CMK (cell line): ENCODE measurements around the gene GRIN3A.
"Not testable (repeated sequence)": the region's sequence is repeated elsewhere in the genome, so short reads cannot be mapped to it uniquely, and the experiment has no call there.

Experiments
- DNase-seq: peaks from one replicate; pipeline ENCODE4 v3.0.0-alpha.2; 2010; ENCODE audit warnings: low read depth

GRIN3A gene

DNA sequence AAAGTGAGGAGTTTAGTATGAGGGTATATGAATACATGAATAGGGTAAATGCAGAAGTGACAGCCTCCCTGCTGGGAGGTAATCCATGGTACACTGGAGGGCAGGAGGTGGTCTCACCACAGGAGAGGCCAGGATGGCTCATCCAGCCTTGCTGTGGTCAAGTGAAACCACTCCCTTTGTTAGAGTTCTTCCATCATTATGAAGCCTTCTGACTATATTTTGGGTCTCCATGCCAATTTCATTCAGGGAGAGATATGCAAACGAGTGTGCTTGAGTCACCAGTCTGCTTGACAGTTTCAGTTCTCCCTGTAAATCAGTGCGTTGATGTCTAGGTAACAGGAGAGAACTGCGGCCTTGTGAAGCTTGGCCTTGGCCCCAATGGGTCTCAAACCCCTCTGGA is 160.1 kb downstream of the GRIN3A start:
- no peak for DNase-seq

DNA sequence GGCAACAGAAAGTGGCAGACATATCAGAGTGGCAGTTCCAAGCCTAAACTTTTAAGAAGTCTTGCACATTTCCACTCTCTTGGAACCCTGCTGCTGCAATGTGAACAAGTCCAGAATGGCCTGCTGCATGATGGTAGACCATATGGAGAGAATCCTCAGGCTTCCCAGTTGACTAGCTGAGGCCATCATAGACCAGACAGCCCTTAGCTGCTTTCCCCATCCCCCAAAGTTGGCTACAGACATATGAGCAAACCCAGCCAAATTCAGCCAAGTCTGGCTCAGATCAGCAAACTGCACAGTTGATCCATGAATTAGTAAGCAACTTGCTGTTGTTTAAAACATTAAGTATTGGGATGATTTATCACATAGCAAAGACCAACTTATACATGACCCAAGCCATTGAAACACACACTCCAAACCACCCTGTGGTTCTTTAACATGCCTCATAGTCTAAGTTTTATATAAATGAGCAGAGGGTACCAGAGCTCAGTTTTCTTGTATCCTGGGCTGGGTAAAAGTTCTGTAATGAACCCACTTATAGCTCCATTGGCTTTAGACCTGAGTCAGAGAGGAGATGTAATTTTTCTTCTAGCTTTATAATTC is 163.6 kb downstream of the GRIN3A start:
- DNase-seq, result no peak

DNA sequence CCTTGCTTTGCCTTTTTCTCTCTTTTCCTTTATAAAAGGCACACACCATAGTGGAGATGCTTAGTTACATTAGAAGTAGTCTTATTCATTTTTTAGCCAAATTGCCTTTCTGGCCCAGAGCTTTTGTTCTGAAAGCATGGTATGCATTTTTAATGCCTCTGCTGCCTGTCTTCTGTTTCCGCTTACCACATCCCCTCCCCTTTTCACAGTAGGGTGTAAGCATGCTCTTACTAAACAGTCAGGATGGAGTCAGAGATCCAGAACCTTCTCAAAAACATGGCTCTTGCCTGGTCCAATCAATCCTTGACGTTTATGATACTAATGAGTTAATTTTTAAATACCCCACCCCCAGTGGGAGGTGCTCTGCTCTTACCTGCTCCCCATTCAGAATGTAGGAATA is 166.1 kb downstream of the GRIN3A start:
- no peak for DNase-seq

DNA sequence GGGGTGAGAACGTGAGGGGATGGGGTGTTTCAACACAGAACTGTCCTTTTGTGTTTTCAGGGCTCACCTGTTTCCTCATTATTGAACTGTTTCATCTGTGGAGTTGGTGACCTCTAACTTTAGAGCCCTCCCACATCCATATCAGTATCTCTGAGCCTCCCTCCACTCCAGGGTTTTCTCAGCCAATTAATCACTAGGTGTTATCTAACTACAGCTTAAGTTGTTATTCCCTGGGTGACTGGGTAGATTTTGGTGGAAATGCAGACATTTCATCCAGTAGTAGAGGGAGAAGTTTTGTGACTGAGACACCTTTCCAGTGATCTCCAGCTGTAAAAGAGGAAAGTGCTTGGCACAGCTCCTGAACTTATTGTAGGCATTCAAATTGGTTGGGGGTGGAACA is 167.3 kb downstream of the GRIN3A start:
- no peak for DNase-seq

DNA sequence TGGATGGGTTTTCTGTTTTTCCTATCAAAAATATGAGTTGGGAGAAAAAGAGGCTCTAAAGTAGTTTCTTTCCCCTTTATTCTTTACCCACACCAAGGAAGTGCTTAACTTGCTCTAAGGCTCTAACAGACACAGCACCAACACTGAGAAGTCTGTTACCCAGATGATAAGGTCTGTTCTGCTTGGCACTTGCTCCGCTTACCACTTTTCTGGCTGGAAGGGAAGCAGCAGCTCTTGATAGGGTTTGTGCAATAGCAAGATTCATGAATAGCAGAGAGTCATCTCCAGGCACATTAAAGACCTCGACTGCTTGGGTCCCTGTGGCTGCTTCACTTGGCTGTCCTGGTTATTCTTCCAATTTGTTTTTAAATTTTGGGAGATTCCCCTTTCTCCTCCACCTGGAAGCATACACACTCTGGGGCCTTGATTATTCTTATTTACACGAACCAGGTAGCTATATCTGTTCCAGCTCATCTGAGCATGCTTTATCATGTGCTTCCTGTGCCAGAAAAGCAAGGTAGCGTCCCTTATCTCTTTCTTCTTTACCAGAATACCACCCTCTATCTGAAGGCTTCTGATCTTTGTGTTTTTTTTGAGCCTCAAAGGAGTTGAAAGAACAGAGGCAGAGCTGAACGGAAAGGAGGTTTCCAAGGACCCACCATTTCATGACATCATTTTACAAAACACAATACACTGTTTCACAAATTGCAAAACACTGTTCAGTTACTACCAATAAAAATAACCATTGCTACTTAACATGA is 168.5 kb downstream of the GRIN3A start:
- DNase-seq, result peak; percentile 70

DNA sequence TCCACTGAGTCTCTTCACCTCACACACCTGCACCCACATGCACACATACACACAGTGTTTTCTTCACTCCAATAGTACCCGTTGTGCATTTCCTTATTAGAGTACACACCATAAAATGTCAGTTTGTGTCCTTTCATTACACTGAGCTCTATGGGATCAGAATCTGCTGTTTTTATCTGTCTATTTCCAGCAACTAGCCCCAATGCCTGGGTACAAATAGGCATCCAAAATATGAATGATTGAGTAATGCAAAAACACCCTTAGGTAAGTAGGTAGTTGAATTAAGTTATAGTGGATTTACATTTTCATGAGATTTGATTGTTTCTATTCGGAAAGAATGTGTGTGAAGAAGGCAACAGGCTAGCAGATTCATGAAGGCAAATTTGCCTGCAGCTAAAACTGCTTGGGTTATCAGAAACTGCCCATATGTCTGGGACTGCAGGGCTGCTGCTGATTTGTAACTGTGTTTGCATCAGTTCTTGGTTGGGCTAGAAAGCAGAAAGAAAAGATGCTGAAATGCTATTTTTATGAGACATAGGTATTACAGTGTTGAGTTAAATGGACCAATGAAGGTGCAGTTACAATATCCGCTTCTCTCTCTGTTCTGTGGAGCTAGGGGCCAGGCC is 170.6 kb downstream of the GRIN3A start:
- no peak for DNase-seq

DNA sequence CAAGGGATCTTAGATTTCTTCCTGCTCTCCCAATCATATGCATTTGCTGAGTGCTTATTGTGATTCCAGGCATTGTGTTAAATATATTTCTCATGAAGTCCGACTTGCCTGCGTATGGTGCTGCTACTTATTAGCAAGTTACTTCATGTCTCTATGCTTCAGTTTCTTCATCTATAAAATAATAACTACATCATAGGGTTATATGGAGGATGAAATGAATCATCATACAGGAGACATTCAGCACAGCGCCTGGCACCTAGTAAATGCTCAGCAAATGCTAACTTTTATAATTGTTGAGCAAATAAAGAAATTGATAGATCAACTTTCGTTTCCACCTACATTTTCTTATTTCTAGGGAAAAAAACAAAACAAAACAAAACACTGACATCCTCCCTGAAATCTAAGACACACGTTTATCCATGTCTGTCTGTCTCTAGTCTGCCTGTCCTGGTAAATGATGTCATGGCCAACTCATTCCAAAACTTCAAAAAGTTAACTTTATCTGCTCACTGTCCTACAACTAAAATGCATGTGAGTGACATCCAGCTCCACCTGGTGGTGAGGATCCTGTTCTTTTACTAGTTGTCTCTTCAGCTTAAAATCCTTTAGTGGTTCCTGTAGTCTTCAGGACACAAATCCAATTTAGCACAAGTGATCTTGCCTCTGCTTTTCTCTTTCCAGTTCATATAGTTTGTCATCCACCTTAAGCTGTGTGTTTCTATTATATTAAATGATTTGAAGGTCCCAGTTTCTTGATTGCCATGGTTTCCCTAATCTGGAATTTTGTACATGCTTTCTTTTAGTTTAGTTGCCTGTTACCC is 171.3 kb downstream of the GRIN3A start:
- peak; percentile 21 for DNase-seq

DNA sequence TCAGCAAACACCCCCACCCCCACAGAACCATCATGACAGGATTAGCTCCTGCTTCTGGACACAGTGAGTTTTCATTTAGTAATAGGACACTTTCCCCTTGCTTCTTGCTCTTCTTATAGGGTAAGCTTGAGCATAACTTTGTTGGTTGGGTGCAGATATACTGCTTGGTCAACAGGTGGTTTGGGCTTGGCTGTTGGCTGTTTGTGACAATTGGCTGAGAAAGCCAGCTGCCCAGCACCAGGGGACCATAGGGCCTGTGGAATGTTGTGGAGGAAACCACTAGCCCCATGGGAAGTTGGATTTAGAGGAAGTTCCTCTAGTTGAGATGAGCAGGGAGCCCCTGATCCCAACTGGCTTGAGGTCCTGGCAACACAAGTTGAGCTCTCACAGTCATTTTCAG is 174.2 kb downstream of the GRIN3A start:
- DNase-seq, result no peak

DNA sequence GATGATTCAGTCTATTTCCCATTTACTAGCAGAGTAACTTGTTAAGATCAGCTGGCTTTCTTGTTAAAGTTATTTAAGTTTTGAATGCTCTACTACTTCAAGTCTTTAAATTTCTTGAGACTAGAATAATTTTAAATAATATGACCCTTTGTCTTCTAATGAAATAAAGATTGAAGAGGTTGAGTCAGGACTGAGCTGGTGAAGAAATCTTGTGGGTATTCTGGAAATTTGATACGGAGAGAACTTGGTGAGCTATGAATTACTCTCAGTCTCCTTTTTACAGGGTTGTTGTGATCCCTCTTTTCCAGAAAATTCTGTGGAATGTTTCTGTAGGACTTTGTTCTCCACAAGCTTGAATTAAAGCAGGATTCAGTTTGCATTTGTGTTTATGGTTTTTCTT is 175.5 kb downstream of the GRIN3A start:
- no peak for DNase-seq

DNA sequence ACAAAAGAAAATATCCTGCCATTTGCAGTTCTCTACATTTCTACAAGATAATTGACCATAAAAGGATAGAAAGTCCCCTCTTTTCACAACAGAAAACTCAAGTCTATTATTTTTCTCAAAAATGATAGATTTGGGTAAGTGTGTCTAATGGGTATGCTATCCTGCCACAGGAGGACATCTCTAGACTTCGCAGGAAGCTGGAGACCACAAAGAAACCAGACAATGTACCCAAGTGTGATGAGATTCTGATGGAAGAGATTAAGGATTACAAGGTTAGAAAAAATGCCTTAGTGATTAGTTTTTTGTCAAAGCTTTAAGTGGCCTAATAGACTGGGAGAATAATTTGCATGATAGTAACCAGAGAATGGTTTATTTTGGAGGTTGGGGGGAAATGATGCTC is 176.7 kb downstream of the GRIN3A start:
- no peak for DNase-seq

DNA sequence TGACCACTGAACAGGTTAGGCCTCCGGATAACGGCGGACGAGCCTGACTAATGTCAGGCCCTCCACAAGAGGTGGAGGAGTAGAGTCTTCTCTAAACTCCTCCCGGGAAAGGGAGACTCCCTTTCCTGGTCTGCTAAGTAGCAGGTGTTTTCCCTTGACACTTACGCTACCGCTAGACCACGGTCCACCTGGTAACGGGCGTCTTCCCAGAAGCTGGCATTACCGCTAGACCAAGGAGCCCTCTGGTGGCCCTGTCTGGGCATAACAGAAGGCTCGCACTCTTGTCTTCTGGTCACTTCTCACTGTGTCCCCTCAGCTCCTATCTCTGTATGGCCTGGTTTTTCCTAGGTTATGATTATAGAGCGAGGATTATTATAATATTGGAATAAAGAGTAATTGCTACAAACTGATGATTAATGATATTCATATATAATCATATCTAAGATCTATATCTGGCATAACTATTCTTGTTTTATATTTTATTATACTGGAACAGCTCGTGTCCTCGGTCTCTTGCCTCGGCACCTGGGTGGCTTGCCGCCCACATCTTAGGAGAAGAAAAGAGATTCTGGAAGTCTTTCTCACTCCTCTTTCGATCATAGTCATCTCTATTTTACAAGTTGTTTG is 188.9 kb downstream of the GRIN3A start:
- not testable (repeated sequence) for DNase-seq

DNA sequence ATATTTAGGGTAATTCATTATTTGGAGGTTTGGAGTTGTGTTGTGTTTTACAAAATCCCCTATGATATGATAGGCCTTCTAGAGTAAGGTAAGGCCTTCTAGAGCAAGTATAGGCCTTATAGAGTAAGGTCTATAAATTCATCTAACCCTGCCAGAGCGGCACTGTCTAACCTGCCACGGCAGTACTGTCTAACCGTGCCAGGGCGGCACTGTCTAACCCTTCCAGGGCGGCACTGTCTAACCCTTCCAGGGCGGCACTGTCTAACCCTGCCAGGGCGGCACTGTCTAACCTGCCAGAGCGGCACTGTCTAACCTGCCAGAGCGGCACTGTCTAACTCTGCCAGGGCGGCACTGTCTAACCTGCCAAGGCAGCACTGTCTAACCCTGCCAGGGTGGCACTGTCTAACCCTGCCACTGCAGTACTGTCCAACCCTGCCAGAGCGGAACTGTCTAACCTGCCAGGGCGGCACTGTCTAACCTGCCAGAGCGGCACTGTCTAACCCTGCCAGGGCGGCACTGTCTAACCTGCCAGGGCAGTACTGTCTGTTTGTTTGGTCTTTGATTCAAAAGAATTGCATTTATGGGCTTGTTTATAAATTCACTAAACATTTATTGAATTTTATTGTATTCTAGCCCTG is 195.2 kb downstream of the GRIN3A start:
- DNase-seq, result no peak

DNA sequence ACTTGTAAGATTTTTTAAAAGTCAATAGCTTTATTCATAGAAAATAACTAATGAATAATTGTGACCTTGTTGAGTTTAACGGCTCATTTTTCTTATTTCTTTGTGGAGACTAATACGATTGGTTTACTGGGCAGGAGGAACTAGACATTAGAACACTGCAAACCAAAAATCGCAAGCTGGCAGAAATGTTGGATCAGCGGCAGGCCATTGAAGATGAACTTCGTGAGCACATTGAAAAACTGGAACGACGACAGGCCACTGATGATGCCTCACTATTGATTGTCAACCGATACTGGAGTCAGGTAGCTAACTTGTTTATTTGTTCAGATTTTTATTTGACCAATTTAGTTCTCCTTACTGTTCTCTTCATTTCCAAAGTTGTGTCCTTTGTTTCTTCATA is 198.4 kb downstream of the GRIN3A start:
- no peak for DNase-seq

DNA sequence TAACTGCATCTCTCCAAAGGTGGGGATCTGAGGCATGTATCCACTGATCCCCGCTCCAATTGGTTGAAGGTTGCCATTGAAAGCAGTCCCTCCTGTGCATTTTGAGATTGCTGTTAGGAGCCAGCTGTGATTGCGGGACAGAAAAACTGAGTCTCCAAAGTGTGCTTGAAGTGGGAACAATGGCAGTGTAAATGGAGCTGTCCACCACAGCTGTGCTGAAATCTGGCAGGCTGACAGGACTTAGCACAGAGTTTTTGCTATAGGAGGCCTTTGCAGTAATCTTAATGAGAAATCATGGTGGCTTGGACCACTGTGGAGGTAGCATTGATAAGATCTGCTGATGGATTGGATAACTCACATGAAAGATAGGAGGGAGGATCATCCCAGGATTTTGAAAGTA is 201.5 kb downstream of the GRIN3A start:
- no peak for DNase-seq

DNA sequence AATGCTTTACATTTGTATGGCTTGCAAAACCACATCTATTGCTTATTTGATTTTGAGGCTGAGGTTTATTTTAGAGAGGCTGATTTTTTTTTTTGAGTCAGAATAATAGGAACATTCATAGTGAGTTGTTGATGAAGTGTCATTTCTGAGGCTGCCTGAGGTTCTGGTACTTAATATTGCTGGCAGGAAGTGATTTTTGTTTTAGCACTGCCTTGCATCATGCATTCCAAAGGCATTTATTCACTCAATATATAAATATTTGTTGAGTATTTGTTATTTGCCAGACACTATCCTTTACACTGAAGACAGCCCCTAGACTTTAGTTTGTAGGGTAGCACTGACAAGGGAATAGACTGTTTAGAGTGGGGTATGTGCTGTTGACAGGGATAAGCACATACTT is 202.1 kb downstream of the GRIN3A start:
- no peak for DNase-seq

DNA sequence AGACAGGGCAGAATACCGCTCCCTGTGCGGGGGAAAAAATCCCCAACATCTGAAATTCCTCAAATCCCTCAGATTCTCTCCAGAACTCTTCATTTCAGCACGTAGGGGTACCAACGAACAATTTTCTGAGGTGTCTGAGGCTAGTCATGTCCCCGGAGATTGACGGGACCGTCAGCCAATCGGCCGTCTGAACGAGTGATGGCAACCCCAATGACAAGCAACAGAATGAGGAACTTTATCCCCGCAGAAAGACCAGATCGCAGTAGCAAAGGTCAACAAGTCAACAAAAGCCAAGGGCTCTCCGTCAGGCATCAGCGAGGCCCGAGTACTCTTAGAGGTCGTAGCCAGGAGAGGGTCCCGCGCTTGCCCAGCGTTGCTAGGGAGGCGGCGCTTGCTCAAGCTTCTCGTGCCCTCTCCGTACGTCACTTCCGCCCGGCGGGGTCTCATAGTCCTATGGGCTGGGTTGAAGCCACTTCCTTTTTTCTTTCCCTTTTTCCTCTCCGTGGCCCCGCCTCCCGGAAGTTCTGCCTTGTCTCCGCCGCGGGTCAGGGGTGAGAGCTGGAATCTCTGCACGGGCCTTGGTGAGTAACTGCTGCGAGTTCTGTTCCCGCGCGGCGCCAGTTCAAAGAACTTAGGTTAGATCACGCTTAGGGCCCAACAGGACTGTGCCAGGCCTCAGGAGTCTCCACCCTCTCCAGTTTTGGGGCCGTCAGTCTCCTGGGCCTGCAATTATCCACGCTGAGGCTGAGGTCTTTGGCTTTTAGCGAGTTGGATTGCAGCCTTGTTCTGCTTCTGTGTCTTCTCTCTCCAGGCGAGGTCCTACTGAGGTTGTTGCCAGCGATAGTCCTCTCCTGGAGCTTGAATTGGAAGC is 204.9 kb downstream of the GRIN3A start, which contains the start of gene RNF20:
RNF20 (plus strand) TSS at position 520 of the 871 bp plus-strand sequence. CDS start 1,571 bp downstream, outside the sequence.
- DNase-seq, result peak; percentile 89

DNA sequence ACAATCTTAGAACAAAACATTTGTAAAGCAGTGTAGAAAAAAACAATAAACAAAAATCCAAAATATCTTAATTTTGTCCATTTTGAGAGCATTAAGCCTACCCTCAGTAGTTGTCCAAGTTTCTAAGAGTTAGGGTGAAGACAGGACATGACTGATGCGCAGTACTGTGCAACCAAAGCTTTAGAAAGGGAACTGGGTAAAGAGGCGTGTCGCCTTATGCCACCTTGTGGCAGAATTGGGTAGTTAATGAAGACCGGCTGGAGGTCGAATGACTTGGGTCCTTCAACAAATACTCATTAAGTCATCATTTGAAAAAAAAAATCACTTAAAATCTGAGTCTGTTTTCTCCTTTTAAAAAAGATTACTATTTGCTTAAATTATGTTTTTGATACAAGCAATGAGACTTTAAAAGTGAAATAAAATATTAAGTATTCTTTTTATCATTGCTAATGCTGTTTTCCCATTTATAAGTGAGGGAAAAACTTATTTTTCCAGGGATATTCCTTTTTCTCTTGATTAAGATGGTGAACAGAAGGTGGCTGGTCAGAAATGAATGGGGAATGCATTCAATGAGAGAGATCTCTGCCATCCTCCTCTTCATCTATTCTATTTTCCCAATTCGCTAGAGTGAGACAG is 208.3 kb downstream of the GRIN3A start:
- DNase-seq, result peak; percentile 78

DNA sequence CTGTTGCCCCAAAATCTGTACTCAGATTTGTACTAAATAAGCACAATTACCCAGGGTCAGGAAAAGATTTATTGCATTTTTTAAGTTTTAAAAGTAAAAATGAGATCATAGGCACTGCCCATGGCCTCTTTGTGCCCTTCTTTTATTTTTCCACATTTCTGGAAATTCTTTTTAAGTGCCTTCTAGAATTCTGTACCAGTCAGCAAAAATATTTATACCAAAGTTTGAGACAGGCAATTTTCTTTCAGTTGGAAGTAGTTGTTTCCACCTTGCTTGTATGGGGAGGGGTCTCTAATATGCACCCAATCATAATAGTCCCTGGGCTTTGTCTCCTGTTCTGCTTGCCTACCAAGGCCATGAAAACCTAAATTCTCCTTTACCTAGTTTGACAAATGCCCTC is 210.4 kb downstream of the GRIN3A start:
- no peak for DNase-seq

DNA sequence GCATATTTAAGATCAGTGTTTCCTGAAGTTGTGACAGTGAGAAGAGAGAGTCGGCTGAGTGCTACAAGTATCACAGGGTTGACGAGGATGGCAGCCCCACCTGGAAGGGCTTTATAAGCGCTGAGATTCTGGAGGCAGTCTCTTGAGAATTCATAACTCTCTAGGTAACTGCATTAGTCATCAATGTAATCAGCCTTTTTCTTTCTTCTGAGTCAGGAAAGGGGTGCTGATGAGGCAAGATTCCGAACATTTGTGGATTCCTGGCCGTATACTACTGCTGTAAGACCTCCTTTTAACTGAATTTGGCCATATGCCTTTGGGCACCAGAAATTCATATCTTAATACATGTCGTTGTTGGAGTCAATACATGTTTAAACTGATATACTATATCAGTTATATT is 211.4 kb downstream of the GRIN3A start:
- no peak for DNase-seq

DNA sequence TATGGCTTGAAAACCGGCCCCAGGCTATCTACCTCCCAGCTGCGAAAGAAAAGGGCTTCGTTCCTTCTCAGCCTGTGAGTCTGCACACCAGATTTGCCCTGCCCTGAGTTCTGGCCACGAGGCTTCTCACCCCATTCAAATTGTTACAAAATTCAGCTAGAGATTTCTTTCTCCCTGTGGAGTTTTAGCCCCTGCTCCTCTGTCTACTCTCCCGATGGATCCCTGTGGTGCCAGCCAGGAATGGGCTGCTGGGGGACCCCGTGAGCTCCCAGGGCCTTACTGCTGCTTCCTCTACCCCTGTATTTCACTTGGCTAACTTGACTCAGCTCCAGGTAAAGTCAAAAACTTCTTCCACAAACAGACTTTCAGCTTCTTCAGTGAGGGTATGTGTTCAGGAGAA is 214.1 kb downstream of the GRIN3A start:
- no peak for DNase-seq
